Measurements from ENCODE around the gene MATR3.

DNA sequence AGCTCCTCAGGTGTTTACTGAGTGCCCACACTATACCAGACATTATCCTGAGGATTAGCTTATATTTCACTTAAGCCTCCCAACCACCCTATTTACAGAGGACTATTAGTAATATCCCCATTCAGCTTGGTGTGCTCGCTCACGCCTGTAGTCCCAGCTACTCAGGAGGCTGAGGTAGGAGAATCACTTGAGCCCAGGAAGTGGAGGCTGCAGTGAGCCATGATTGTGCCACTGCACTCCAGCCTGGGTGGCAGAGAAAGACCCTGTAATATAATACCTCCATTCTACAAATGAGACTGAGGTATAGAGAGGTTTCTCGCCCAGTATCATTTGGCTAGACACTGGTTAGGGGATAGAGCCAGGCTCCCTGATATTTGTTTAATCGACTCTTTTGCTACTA is 18.0 kb upstream of the MATR3 start:
- TF ChIP-seq SUZ12 (IDR thresholded peaks at IDR 0.05; ENCODE audit: extremely low read depth, insufficient read depth, insufficient read length), result no peak
- TF ChIP-seq YY1 (IDR thresholded peaks at IDR 0.05; ENCODE audit: insufficient read depth, insufficient read length), result no peak

Measured in NT2/D1 (cell line).